Prostate gland (tissue), 2 donors: ENCODE data around the gene MS4A12.

Experiments
- POLR2A ChIP-seq: fragments of 450-650 bp; IDR thresholded peaks from one replicate; pipeline ENCODE4 v1.6.1; 2016; ENCODE audit warnings: antibody characterized with exemption, mild to moderate bottlenecking
- POLR2AphosphoS5 ChIP-seq: sonication (generic); formaldehyde crosslinking; IDR thresholded peaks from one replicate; pipeline ENCODE4 v1.6.1; 2017; ENCODE audit warnings: antibody characterized with exemption
- TF ChIP-seq, protein P1 (sequence below), 4 experiments: fragments of 200-600 bp in 2 of 4; fragments of 450-650 bp in 2 of 4; sonication (generic) in 2 of 4; IDR thresholded peaks; 1 replicate in 3 of 4; 2 replicates in 1 of 4; pipeline ENCODE4 v1.5.1; 2016 to 2019; ENCODE audit warnings: antibody characterized with exemption in 4 of 4, mild to moderate bottlenecking in 2 of 4, moderate library complexity in 2 of 4

DNA sequence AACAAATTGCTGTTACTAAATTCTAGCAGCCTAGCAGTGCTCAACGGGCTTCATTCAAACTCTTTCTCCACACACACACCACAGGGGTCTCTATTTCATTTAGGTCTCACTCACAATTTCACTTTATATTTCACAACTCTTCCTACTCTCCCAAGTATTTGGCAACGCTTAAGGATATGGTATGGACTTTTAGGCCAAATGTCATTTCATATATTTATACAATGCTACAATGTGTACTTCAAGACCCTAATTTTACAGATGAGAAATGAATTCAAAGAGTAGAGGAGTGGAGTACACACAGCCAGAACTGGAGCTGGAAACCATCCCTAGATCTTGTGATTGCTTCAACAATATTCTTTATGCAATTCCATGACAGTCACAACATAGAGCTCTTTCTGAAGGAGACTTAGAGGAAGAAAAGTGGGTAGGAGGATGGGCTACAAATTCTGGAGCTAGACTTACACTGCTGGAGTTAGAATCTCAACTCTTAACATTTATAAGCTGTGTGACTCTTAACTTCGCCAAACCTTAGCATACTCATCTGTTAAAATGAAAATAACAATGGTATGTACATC lies 20.2 kb downstream of the MS4A12 start:
- TF ChIP-seq POLR2A (no peak), POLR2AphosphoS5 (no peak)
- TF ChIP-seq, protein P1, sequence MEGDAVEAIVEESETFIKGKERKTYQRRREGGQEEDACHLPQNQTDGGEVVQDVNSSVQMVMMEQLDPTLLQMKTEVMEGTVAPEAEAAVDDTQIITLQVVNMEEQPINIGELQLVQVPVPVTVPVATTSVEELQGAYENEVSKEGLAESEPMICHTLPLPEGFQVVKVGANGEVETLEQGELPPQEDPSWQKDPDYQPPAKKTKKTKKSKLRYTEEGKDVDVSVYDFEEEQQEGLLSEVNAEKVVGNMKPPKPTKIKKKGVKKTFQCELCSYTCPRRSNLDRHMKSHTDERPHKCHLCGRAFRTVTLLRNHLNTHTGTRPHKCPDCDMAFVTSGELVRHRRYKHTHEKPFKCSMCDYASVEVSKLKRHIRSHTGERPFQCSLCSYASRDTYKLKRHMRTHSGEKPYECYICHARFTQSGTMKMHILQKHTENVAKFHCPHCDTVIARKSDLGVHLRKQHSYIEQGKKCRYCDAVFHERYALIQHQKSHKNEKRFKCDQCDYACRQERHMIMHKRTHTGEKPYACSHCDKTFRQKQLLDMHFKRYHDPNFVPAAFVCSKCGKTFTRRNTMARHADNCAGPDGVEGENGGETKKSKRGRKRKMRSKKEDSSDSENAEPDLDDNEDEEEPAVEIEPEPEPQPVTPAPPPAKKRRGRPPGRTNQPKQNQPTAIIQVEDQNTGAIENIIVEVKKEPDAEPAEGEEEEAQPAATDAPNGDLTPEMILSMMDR (IDR thresholded peaks at IDR 0.05): no peak
